H1 (cell line): ENCODE measurements around the gene EMX1. TPM values are rescaled to one million over a fixed set of nuclear protein-coding genes. Genes with fewer than 3 reads are reported as not detected.

Experiments
- CTCF ChIA-PET: fragments of 300-600 bp; sonication (Branson Sonifier 250); formaldehyde crosslinking; loops from one replicate; lab custom pipeline; 2021; ENCODE audit not compliant: partially characterized antibody; lab: Charles Lee
- POLR2A ChIA-PET: fragments of 300-600 bp; sonication (Branson Sonifier 250); formaldehyde crosslinking; loops from one replicate; lab custom pipeline; 2021; ENCODE audit warnings: inconsistent platforms; ENCODE audit not compliant: partially characterized antibody; lab: Charles Lee
- DNase-seq, 2 experiments: peaks; one replicate each; pipeline versions ENCODE4 v3.0.0 to v3.0.0-alpha.2; 2010 to 2022; ENCODE audit warnings: low spot score in 2 of 2, low read depth in 1 of 2, mixed read lengths in 1 of 2
- FAIRE-seq: peaks from 2 replicates; lab custom pipeline; 2011; peaks lifted over from hg19 to GRCh38; lab: Jason Lieb, UNC
- H2AFZ ChIP-seq: 2 replicates; pipeline ENCODE4 v1.8.1; 2012; ENCODE audit warnings: low read length, inconsistent platforms
- H2AK5ac ChIP-seq: 2 replicates; pipeline ENCODE4 v1.6.1; 2013; ENCODE audit warnings: low read depth, low read length
- H2BK120ac ChIP-seq: replicated peaks from 2 replicates; pipeline ENCODE3; 2013; ENCODE audit warnings: low read depth, low read length, inconsistent platforms
- H2BK12ac ChIP-seq: 2 replicates; pipeline ENCODE4 v1.6.1; 2013; ENCODE audit warnings: low read depth, low read length
- H2BK15ac ChIP-seq: 2 replicates; pipeline ENCODE4 v1.6.1; 2013; ENCODE audit warnings: low read length
- H2BK20ac ChIP-seq: 2 replicates; pipeline ENCODE4 v1.6.1; 2013; ENCODE audit warnings: low read length
- H2BK5ac ChIP-seq: 2 replicates; pipeline ENCODE4 v1.6.1; 2013; ENCODE audit warnings: low read depth, low read length
- H3K14ac ChIP-seq: 2 replicates; pipeline ENCODE4 v1.6.1; 2013; ENCODE audit warnings: inconsistent platforms; ENCODE audit not compliant: insufficient read length
- H3K18ac ChIP-seq: 2 replicates; pipeline ENCODE4 v1.6.1; 2013; ENCODE audit warnings: low read length; ENCODE audit errors: extremely low read depth
- H3K23ac ChIP-seq: 2 replicates; pipeline ENCODE4 v1.6.1; 2013; ENCODE audit warnings: inconsistent platforms; ENCODE audit not compliant: insufficient read length
- H3K23me2 ChIP-seq: 2 replicates; pipeline ENCODE4 v1.6.1; 2013; ENCODE audit warnings: low read depth, low read length
- H3K27ac ChIP-seq: 2 replicates; pipeline ENCODE4 v1.6.1; 2011; ENCODE audit warnings: low read depth, low read length, inconsistent platforms
- H3K27me3 ChIP-seq, 4 experiments: replicated peaks in 1 of 4; 1 replicate in 1 of 4; 2 replicates in 3 of 4; pipeline versions ENCODE4 v1.6.1 to v1.8.1; 2011 to 2013; ENCODE audit warnings: low read length in 3 of 4, mild to moderate bottlenecking in 3 of 4, inconsistent platforms in 2 of 4, mixed read lengths in 2 of 4, moderate library complexity in 1 of 4; ENCODE audit not compliant: control insufficient read depth in 3 of 4, insufficient read depth in 3 of 4; ENCODE audit errors: extremely low read depth in 1 of 4
- H3K36me3 ChIP-seq, 4 experiments: 2 replicates each; pipeline versions ENCODE4 v1.6.1 to v1.8.1; 2011 to 2013; ENCODE audit warnings: mild to moderate bottlenecking in 4 of 4, low read length in 3 of 4, moderate library complexity in 2 of 4, control low read depth in 1 of 4, inconsistent platforms in 1 of 4; ENCODE audit not compliant: insufficient read depth in 4 of 4, control insufficient read depth in 2 of 4
- H3K4ac ChIP-seq: replicated peaks from 2 replicates; pipeline ENCODE3; 2013; ENCODE audit warnings: low read length, low read depth, mixed read lengths, inconsistent platforms; ENCODE audit not compliant: insufficient read length
- H3K4me1 ChIP-seq, 4 experiments: replicated peaks in 1 of 4; 1 replicate in 1 of 4; 2 replicates in 3 of 4; pipeline versions ENCODE4 v1.6.1 to v1.8.1; 2011 to 2013; ENCODE audit warnings: low read length in 3 of 4, inconsistent platforms in 2 of 4, mixed read lengths in 1 of 4; ENCODE audit not compliant: insufficient read depth in 4 of 4, control insufficient read depth in 3 of 4
- H3K4me2 ChIP-seq, 2 experiments: 2 replicates each; pipeline versions ENCODE4 v1.6.1 to v1.8.1; 2011 to 2013; ENCODE audit warnings: low read depth in 2 of 2, low read length in 2 of 2, control low read depth in 1 of 2, inconsistent platforms in 1 of 2, mild to moderate bottlenecking in 1 of 2; ENCODE audit not compliant: insufficient read depth in 1 of 2
- H3K4me3 ChIP-seq, 4 experiments: fragments of 200-600, 300-600 bp in 1 of 4; sonication (generic), shearing (Covaris generic), sonication (Bioruptor Twin) in 1 of 4; 2 replicates each; pipeline versions ENCODE4 v1.5.1 to v1.8.1; 2011 to 2016; ENCODE audit warnings: low read length in 4 of 4, low read depth in 3 of 4, control low read depth in 2 of 4, inconsistent platforms in 2 of 4, mild to moderate bottlenecking in 2 of 4, mixed read lengths in 1 of 4, moderate library complexity in 1 of 4; ENCODE audit not compliant: insufficient read depth in 2 of 4; ENCODE audit errors: extremely low read depth in 1 of 4
- H3K56ac ChIP-seq: replicated peaks from 2 replicates; pipeline ENCODE3; 2013; ENCODE audit warnings: low read depth, mild to moderate bottlenecking, mixed read lengths, low read length, inconsistent platforms; ENCODE audit not compliant: insufficient read length
- H3K79me1 ChIP-seq: 2 replicates; pipeline ENCODE4 v1.6.1; 2013; ENCODE audit warnings: low read depth, low read length, control low read depth
- H3K79me2 ChIP-seq, 2 experiments: 2 replicates each; pipeline versions ENCODE4 v1.6.1 to v1.8.1; 2012 to 2013; ENCODE audit warnings: low read length in 2 of 2, mild to moderate bottlenecking in 2 of 2, inconsistent platforms in 1 of 2; ENCODE audit not compliant: insufficient read depth in 2 of 2, control insufficient read depth in 1 of 2
- H3K9ac ChIP-seq, 4 experiments: replicated peaks in 1 of 4; 1 replicate in 1 of 4; 2 replicates in 3 of 4; pipeline versions ENCODE4 v1.6.1 to v1.8.1; 2011 to 2013; ENCODE audit warnings: low read depth in 3 of 4, low read length in 3 of 4, control low read depth in 2 of 4, mild to moderate bottlenecking in 2 of 4, moderate library complexity in 2 of 4, inconsistent platforms in 1 of 4; ENCODE audit errors: extremely low read depth in 1 of 4
- H3K9me3 ChIP-seq, 2 experiments: 2 replicates each; pipeline versions ENCODE4 v1.6.1 to v1.8.1; 2012 to 2013; ENCODE audit warnings: mild to moderate bottlenecking in 2 of 2, moderate library complexity in 2 of 2, control low read depth in 1 of 2, inconsistent platforms in 1 of 2, low read depth in 1 of 2, low read length in 1 of 2, mixed read lengths in 1 of 2; ENCODE audit not compliant: insufficient read depth in 2 of 2
- H4K20me1 ChIP-seq, 2 experiments: replicated peaks in 1 of 2; 2 replicates each; pipeline versions ENCODE3 to v1.8.1; 2011 to 2013; ENCODE audit warnings: inconsistent platforms in 2 of 2, low read length in 2 of 2, mild to moderate bottlenecking in 1 of 2; ENCODE audit not compliant: insufficient read depth in 2 of 2, control insufficient read depth in 1 of 2
- H4K5ac ChIP-seq: 2 replicates; pipeline ENCODE4 v1.6.1; 2013; ENCODE audit warnings: low read length, low read depth, mixed read lengths, inconsistent platforms; ENCODE audit not compliant: insufficient read length
- H4K8ac ChIP-seq: 2 replicates; pipeline ENCODE4 v1.8.0; 2013; ENCODE audit warnings: mild to moderate bottlenecking, moderate library complexity, low read length, inconsistent platforms; ENCODE audit not compliant: insufficient read depth; ENCODE audit errors: extremely low read depth
- H4K91ac ChIP-seq: replicated peaks from 2 replicates; pipeline ENCODE3; 2013; ENCODE audit warnings: low read length, mixed read lengths, inconsistent platforms; ENCODE audit not compliant: insufficient read length
- CHD1 ChIP-seq: IDR thresholded peaks from 2 replicates; pipeline ENCODE4 v1.6.1; 2012; ENCODE audit warnings: low read depth, low read length, improper control_type of control experiment
- KDM5A ChIP-seq: fragments of 200-600 bp; IDR thresholded peaks from 2 replicates; pipeline ENCODE4 v1.7.1; 2012; ENCODE audit warnings: mild to moderate bottlenecking, low read length, inconsistent platforms, mixed read lengths
- MAFK ChIP-seq: IDR thresholded peaks from 2 replicates; pipeline ENCODE4 v1.6.1; 2012; ENCODE audit warnings: low read depth, mild to moderate bottlenecking, improper control_type of control experiment, low read length
- PHF8 ChIP-seq: fragments of 200-600 bp; sonication (generic); conservative IDR thresholded peaks from 2 replicates; pipeline ENCODE4 v1.7.1; 2012; ENCODE audit warnings: low read depth, mild to moderate bottlenecking, inconsistent platforms, low read length, moderate library complexity
- RBBP5 ChIP-seq: IDR thresholded peaks from 2 replicates; pipeline ENCODE4 v1.7.1; 2012; ENCODE audit warnings: low read depth, mild to moderate bottlenecking, inconsistent platforms, low read length, moderate library complexity, borderline replicate concordance
- RFX5 ChIP-seq: IDR thresholded peaks from 2 replicates; pipeline ENCODE4 v1.6.1; 2011; ENCODE audit warnings: low read depth, low read length, improper control_type of control experiment, borderline replicate concordance
- TAF7 ChIP-seq: optimal IDR thresholded peaks from 2 replicates; pipeline ENCODE3; 2011; ENCODE audit warnings: low read depth, mild to moderate bottlenecking, inconsistent platforms, low read length, moderate library complexity, borderline replicate concordance
- TBP ChIP-seq: IDR thresholded peaks from 2 replicates; pipeline ENCODE4 v1.6.1; 2011; ENCODE audit warnings: low read depth, low read length, improper control_type of control experiment
- WGBS, 2 experiments: shearing (Covaris generic) in 1 of 2; methylation state at CpG; one replicate each; pipeline versions ENCODE4 v1.1.6 to v1.1.7; 2013 to 2015; ENCODE audit warnings: low lambda C conversion rate in 2 of 2, mixed read lengths in 2 of 2, inconsistent platforms in 1 of 2, low coverage in 1 of 2, missing lambda C conversion rate in 1 of 2; ENCODE audit not compliant: insufficient replicate concordance in 2 of 2, insufficient coverage in 1 of 2, insufficient read length in 1 of 2; ENCODE audit errors: extremely low coverage in 1 of 2, missing lambda C conversion rate in 1 of 2; 5-methylcytosine and 5-hydroxymethylcytosine counted together
- polyA plus RNA-seq, 7 experiments: library from polyadenylated mRNA; depleted of rRNA in 3 of 7; stranded (reverse) in 5 of 7; unstranded in 2 of 7; fragments of >200 nt in 5 of 7; fragments of 200-250 nt in 2 of 7; gene quantifications; 1 replicate in 5 of 7; 2 replicates in 1 of 7; 4 replicates in 1 of 7; pipeline versions ENCODE4 v1.2.1 to v1.2.3, GENCODE V29; 2011 to 2013; ENCODE audit warnings: missing spikeins in 2 of 7, mixed read lengths in 2 of 7
- total RNA-seq: library from RNA; stranded (reverse); fragmentation: NEBNext Ultra II Directional; extraction: Animal tissue kit (Norgen Biotek cat#: 25700); gene quantifications from 2 replicates; pipeline ENCODE4 v1.2.1, GENCODE V29; 2021
- TF ChIP-seq, protein P1 (sequence below), 3 experiments: IDR thresholded peaks; 1 replicate in 2 of 3; 2 replicates in 1 of 3; pipeline versions ENCODE4 v1.5.1 to v1.6.1; 2011; ENCODE audit warnings: low read length in 3 of 3, mild to moderate bottlenecking in 3 of 3, inconsistent platforms in 2 of 3, low read depth in 1 of 3, moderate library complexity in 1 of 3; ENCODE audit not compliant: insufficient read depth in 1 of 3; ENCODE audit errors: control extremely low read depth in 1 of 3

Gene EMX1
- total and polyA plus RNA-seq, 2 of the 8 experiments (the other 6 are each of a cell fraction or from before 2014, with no cell fraction given), result 2.4 to 4.9 TPM

GRCh38 chr2:72936660-72937355 is 19.5 kb downstream of the EMX1 start:
- Histone ChIP-seq H4K8ac (peak overlapping the region; percentile 42; the same call in 1 of the 2 replicates), H3K4me2 (no peak overlapping the region), H3K56ac (no peak overlapping the region), H2AFZ (no peak overlapping the region), H3K27ac (no peak overlapping the region), H2BK15ac (peak overlapping the region; percentile 97; the same call in 1 of the 2 replicates), H2BK20ac (peak overlapping the region; percentile 80; the same call in 1 of the 2 replicates), H3K36me3 (no peaks in the 10 kb centered on the region), H4K20me1 (no peaks in the 10 kb centered on the region), H2BK5ac (peak overlapping the region; percentile 60; the same call in 1 of the 2 replicates), H2BK12ac (peak overlapping the region; percentile 99; the same call in 1 of the 2 replicates), H3K4ac (no peak overlapping the region), H3K4me3 (no peak overlapping the region), H2AK5ac (peak overlapping the region; percentile 83), H2BK120ac (no peak overlapping the region), H3K23me2 (no peaks in the 10 kb centered on the region), H3K27me3 (peaks cover 0 to 13% (median 5%) of the 10 kb centered on the region in 4 experiments; a peak in 3 of 7 replicates), H3K23ac (no peak overlapping the region), H3K9ac (no peak overlapping the region), H3K79me2 (no peaks in the 10 kb centered on the region), H4K91ac (peak overlapping the region; percentile 60), H3K9me3 (no peaks in the 10 kb centered on the region), H3K14ac (no peak overlapping the region), H3K79me1 (no peaks in the 10 kb centered on the region), H4K5ac (no peak overlapping the region), H3K18ac (no peak overlapping the region), H3K4me1 (peaks cover 0 to 22% (median 15%) of the 10 kb centered on the region in 4 experiments; a peak in 6 of 7 replicates)
- DNase-seq (no peak), FAIRE-seq (no peak)
- WGBS, 2 experiments, result 76% methylated on average over 17 of the region's 19 CpGs; no CpG with 5 or more reads in 1 of the 2 experiments
- ChIA-PET CTCF (interaction anchor here (0.8 to 25.6 kb wide), 14 partner anchors 10 to 276 kb away, joined by 3 to 490 read pairs (median 7); partner anchors contain the start of gene SPR), POLR2A (interaction anchor here (0.9 to 2.6 kb wide), 4 partner anchors 15 to 38 kb away, joined by 3 to 11 read pairs (median 4); partner anchors contain the start of gene EMX1)
- TF ChIP-seq MAFK, result no peak
- TF ChIP-seq PHF8, result no peak
- no peak for TF ChIP-seq KDM5A
- TF ChIP-seq, protein P1, sequence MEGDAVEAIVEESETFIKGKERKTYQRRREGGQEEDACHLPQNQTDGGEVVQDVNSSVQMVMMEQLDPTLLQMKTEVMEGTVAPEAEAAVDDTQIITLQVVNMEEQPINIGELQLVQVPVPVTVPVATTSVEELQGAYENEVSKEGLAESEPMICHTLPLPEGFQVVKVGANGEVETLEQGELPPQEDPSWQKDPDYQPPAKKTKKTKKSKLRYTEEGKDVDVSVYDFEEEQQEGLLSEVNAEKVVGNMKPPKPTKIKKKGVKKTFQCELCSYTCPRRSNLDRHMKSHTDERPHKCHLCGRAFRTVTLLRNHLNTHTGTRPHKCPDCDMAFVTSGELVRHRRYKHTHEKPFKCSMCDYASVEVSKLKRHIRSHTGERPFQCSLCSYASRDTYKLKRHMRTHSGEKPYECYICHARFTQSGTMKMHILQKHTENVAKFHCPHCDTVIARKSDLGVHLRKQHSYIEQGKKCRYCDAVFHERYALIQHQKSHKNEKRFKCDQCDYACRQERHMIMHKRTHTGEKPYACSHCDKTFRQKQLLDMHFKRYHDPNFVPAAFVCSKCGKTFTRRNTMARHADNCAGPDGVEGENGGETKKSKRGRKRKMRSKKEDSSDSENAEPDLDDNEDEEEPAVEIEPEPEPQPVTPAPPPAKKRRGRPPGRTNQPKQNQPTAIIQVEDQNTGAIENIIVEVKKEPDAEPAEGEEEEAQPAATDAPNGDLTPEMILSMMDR (IDR thresholded peaks at IDR 0.05; ENCODE audit: control extremely low read depth in 1 of 3, insufficient read depth in 1 of 3, low read depth in 1 of 3, low read length in 3 of 3), result no peak
- TF ChIP-seq TAF7, result no peak
- TF ChIP-seq RFX5, result no peak
- no peak for TF ChIP-seq CHD1
- no peak for TF ChIP-seq TBP
- TF ChIP-seq RBBP5, result no peak
